ENCODE data around the gene F2RL1. TPM values are rescaled to one million over a fixed set of nuclear protein-coding genes. Genes with fewer than 3 reads are reported as not detected.

F2RL1 gene
- total and polyA plus RNA-seq, 3 experiments from 2014 or later: 1.8 to 4.8 (median 2.1) TPM

- H3K36me3 ChIP-seq (ENCODE audit: insufficient read depth, low read length): no peaks in the 10 kb centered on the region
- no peak for DNase-seq
- Mint-ChIP-seq H3K4me3 (no peak overlapping the region), H3K27ac (peak overlapping the region in 1 of 8 donors; percentile 43), H3K27me3 (peaks cover 6 to 21% of the 10 kb centered on the region in 2 donors), H3K4me1 (no peaks in the 10 kb centered on the region), H3K9me3 (no peaks in the 10 kb centered on the region), H3K36me3 (peaks cover 0 to 4% (median 0%) of the 10 kb centered on the region in 3 donors)
- no peaks in the 10 kb centered on the region for H3K4me1 ChIP-seq (ENCODE audit: insufficient read depth, low read length)
- no peaks in the 10 kb centered on the region for H3K27me3 ChIP-seq (ENCODE audit: insufficient read depth, low read length, poor library complexity, severe bottlenecking)
- no peak overlapping the region for H3K4me3 ChIP-seq (ENCODE audit: low read length)
- H3K9me3 ChIP-seq (ENCODE audit: low read length): no peaks in the 10 kb centered on the region
- ChIA-PET CTCF (no interaction called here), POLR2A (no interaction called here)
- H3K27ac ChIP-seq (ENCODE audit: low read depth, low read length): no peak overlapping the region
These were observed 19.2 kb upstream of the F2RL1 start for GRCh38 chr5:76799588-76799987.

DNA sequence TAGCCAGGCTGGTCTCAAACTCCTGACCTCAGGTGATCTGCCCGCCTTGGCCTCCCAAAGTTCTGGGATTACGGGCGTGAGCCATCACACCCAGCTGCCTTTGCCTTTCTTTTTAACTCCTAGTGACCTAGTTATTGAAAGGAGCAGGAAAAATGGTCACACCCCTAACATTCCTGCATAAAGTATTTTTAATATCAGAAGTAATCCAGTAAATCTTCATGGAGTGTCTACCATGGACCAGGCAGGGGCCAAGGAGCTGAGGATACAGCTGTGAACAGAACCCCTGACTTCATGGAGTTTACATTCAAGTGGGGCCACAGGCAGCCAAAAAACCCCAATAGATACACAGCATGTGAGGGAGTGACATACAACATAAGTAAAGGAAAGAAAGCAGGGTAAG lies 18.3 kb upstream of the F2RL1 start:
- no peak overlapping the region for H3K4me3 Mint-ChIP-seq
- H3K27ac Mint-ChIP-seq: no peak overlapping the region
- Histone ChIP-seq H3K4me1 (ENCODE audit: insufficient read depth, low read length) (no peaks in the 10 kb centered on the region), H3K9me3 (ENCODE audit: low read length) (no peaks in the 10 kb centered on the region), H3K4me3 (ENCODE audit: low read length) (no peak overlapping the region), H3K27me3 (ENCODE audit: insufficient read depth, low read length, poor library complexity, severe bottlenecking) (no peaks in the 10 kb centered on the region), H3K36me3 (ENCODE audit: insufficient read depth, low read length) (no peaks in the 10 kb centered on the region), H3K27ac (ENCODE audit: low read depth, low read length) (no peak overlapping the region)
- no peaks in the 10 kb centered on the region for H3K9me3 Mint-ChIP-seq
- no peaks in the 10 kb centered on the region for H3K4me1 Mint-ChIP-seq
- H3K27me3 Mint-ChIP-seq: peaks cover 7 to 22% of the 10 kb centered on the region in 2 donors
- DNase-seq: no peak
- ChIA-PET POLR2A (no interaction called here), CTCF (no interaction called here)
- peaks cover 0 to 4% (median 0%) of the 10 kb centered on the region in 3 donors for H3K36me3 Mint-ChIP-seq

DNA sequence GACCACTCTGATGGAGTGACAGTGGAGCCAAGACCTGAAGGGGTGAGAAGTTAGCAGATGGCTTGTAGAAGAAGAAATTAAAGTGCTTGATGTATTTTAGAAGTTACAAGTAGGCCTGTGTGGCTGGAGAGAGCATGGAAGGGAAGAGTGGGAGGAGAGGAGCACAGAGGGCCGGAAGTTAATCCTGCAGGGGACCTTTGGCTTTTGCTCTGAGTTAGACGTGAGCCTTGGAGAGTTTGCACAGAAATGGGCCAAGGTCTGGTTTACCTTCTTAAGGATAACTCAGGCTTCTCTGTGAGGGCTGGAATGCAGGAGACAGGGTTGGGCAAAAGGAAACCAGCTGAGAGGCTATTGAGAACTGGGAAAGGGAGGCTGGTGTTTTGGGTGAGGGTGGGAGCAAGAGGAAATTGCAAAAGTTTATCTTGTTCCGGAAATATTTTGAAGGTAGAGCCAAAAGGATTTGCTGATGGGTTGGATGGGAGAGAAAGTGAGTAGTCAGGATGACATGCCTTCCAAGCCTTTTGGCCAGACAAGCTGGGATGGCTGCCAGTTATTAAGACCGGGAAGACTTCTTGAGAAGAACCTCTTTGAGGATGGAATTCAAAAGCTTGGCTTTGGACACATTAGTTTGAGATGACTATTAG lies 17.5 kb upstream of the F2RL1 start:
- ChIA-PET CTCF (no interaction called here), POLR2A (no interaction called here)
- no peaks in the 10 kb centered on the region for H3K27me3 ChIP-seq (ENCODE audit: insufficient read depth, low read length, poor library complexity, severe bottlenecking)
- peaks cover 7 to 22% of the 10 kb centered on the region in 2 donors for H3K27me3 Mint-ChIP-seq
- no peak overlapping the region for H3K27ac ChIP-seq (ENCODE audit: low read depth, low read length)
- H3K4me3 ChIP-seq (ENCODE audit: low read length): no peak overlapping the region
- H3K9me3 Mint-ChIP-seq: no peaks in the 10 kb centered on the region
- no peak for DNase-seq
- H3K4me1 ChIP-seq (ENCODE audit: insufficient read depth, low read length): no peaks in the 10 kb centered on the region
- no peaks in the 10 kb centered on the region for H3K9me3 ChIP-seq (ENCODE audit: low read length)
- no peaks in the 10 kb centered on the region for H3K4me1 Mint-ChIP-seq
- peaks cover 0 to 4% (median 0%) of the 10 kb centered on the region in 3 donors for H3K36me3 Mint-ChIP-seq
- no peak overlapping the region for H3K4me3 Mint-ChIP-seq
- H3K27ac Mint-ChIP-seq: no peak overlapping the region
- H3K36me3 ChIP-seq (ENCODE audit: insufficient read depth, low read length): no peaks in the 10 kb centered on the region

GRCh38 chr5:76801803-76802195 lies 17.0 kb upstream of the F2RL1 start:
- H3K9me3 Mint-ChIP-seq: no peaks in the 10 kb centered on the region
- Histone ChIP-seq H3K9me3 (ENCODE audit: low read length) (no peaks in the 10 kb centered on the region), H3K27me3 (ENCODE audit: insufficient read depth, low read length, poor library complexity, severe bottlenecking) (no peaks in the 10 kb centered on the region), H3K4me1 (ENCODE audit: insufficient read depth, low read length) (no peaks in the 10 kb centered on the region), H3K4me3 (ENCODE audit: low read length) (no peak overlapping the region), H3K36me3 (ENCODE audit: insufficient read depth, low read length) (no peaks in the 10 kb centered on the region), H3K27ac (ENCODE audit: low read depth, low read length) (no peak overlapping the region)
- H3K4me3 Mint-ChIP-seq: no peak overlapping the region
- no peak overlapping the region for H3K27ac Mint-ChIP-seq
- ChIA-PET POLR2A (no interaction called here), CTCF (no interaction called here)
- peaks cover 7 to 22% of the 10 kb centered on the region in 2 donors for H3K27me3 Mint-ChIP-seq
- no peak for DNase-seq
- peaks cover 0 to 4% (median 0%) of the 10 kb centered on the region in 3 donors for H3K36me3 Mint-ChIP-seq
- H3K4me1 Mint-ChIP-seq: no peaks in the 10 kb centered on the region

- Histone ChIP-seq H3K36me3 (ENCODE audit: insufficient read depth, low read length) (no peaks in the 10 kb centered on the region), H3K9me3 (ENCODE audit: low read length) (no peaks in the 10 kb centered on the region), H3K27ac (ENCODE audit: low read depth, low read length) (no peak overlapping the region), H3K4me1 (ENCODE audit: insufficient read depth, low read length) (no peaks in the 10 kb centered on the region), H3K27me3 (ENCODE audit: insufficient read depth, low read length, poor library complexity, severe bottlenecking) (no peaks in the 10 kb centered on the region), H3K4me3 (ENCODE audit: low read length) (no peak overlapping the region)
- H3K4me1 Mint-ChIP-seq: no peaks in the 10 kb centered on the region
- no peaks in the 10 kb centered on the region for H3K9me3 Mint-ChIP-seq
- DNase-seq: no peak
- peaks cover 8 to 22% of the 10 kb centered on the region in 2 donors for H3K27me3 Mint-ChIP-seq
- no peak overlapping the region for H3K27ac Mint-ChIP-seq
- ChIA-PET CTCF (no interaction called here), POLR2A (no interaction called here)
- H3K4me3 Mint-ChIP-seq: no peak overlapping the region
- H3K36me3 Mint-ChIP-seq: peaks cover 0 to 4% (median 0%) of the 10 kb centered on the region in 3 donors
These were observed 14.6 kb upstream of the F2RL1 start for GRCh38 chr5:76804266-76804665.

- H3K36me3 ChIP-seq (ENCODE audit: insufficient read depth, low read length): no peaks in the 10 kb centered on the region
- H3K4me3 ChIP-seq (ENCODE audit: low read length): no peak overlapping the region
- Mint-ChIP-seq H3K9me3 (peaks cover 0 to 2% (median 0%) of the 10 kb centered on the region in 5 donors), H3K36me3 (peaks cover 0 to 4% (median 0%) of the 10 kb centered on the region in 3 donors), H3K27ac (no peak overlapping the region), H3K27me3 (peaks cover 15% of the 10 kb centered on the region in 2 donors), H3K4me1 (no peaks in the 10 kb centered on the region), H3K4me3 (no peak overlapping the region)
- ChIA-PET CTCF (interaction anchor here (1.2 to 2.5 kb wide), 2 partner anchors 11 to 15 kb away, joined by 3 to 7 read pairs; no protein-coding TSS in a partner anchor), POLR2A (no interaction called here)
- H3K27me3 ChIP-seq (ENCODE audit: insufficient read depth, low read length, poor library complexity, severe bottlenecking): no peaks in the 10 kb centered on the region
- no peaks in the 10 kb centered on the region for H3K9me3 ChIP-seq (ENCODE audit: low read length)
- no peak for DNase-seq
- H3K4me1 ChIP-seq (ENCODE audit: insufficient read depth, low read length): no peaks in the 10 kb centered on the region
- no peak overlapping the region for H3K27ac ChIP-seq (ENCODE audit: low read depth, low read length)
These were observed 12.9 kb upstream of the F2RL1 start for GRCh38 chr5:76805821-76806505.

DNA sequence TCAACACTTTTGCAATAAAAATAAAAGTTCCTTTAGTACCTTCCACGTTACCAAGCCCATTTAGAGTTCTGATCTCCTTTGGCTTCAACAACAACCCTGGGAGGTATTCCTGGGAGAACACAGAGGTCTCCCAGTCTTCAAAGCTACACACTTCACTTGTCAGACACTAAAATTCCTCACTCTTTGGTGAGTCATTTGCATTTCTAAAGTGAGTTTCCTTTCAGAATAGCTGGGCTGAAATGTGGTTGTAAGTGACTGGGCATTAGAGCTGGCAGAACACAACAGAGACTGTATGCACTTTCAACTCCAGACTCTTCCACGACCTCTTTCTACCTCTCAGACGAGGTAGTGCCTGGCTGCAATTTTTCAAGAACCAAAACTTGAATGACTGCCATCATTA lies 11.5 kb upstream of the F2RL1 start:
- POLR2A ChIA-PET: no interaction called here
- H3K9me3 Mint-ChIP-seq: peaks cover 0 to 2% (median 0%) of the 10 kb centered on the region in 5 donors
- H3K4me3 Mint-ChIP-seq: no peak overlapping the region
- H3K4me3 ChIP-seq (ENCODE audit: low read length): no peak overlapping the region
- no peaks in the 10 kb centered on the region for H3K4me1 ChIP-seq (ENCODE audit: insufficient read depth, low read length)
- H3K27ac ChIP-seq (ENCODE audit: low read depth, low read length): no peak overlapping the region
- H3K36me3 ChIP-seq (ENCODE audit: insufficient read depth, low read length): no peaks in the 10 kb centered on the region
- H3K36me3 Mint-ChIP-seq: peaks cover 0 to 4% (median 0%) of the 10 kb centered on the region in 3 donors
- H3K9me3 ChIP-seq (ENCODE audit: low read length): no peaks in the 10 kb centered on the region
- CTCF ChIA-PET: interaction anchor here (1.0 to 2.5 kb wide), 3 partner anchors 10 to 32 kb away, joined by 3 to 7 read pairs (median 3); no protein-coding TSS in a partner anchor
- H3K27me3 ChIP-seq (ENCODE audit: insufficient read depth, low read length, poor library complexity, severe bottlenecking): no peaks in the 10 kb centered on the region
- peaks cover 3 to 13% of the 10 kb centered on the region in 2 donors for H3K27me3 Mint-ChIP-seq
- no peak overlapping the region for H3K27ac Mint-ChIP-seq
- no peaks in the 10 kb centered on the region for H3K4me1 Mint-ChIP-seq
- DNase-seq: no peak

DNA sequence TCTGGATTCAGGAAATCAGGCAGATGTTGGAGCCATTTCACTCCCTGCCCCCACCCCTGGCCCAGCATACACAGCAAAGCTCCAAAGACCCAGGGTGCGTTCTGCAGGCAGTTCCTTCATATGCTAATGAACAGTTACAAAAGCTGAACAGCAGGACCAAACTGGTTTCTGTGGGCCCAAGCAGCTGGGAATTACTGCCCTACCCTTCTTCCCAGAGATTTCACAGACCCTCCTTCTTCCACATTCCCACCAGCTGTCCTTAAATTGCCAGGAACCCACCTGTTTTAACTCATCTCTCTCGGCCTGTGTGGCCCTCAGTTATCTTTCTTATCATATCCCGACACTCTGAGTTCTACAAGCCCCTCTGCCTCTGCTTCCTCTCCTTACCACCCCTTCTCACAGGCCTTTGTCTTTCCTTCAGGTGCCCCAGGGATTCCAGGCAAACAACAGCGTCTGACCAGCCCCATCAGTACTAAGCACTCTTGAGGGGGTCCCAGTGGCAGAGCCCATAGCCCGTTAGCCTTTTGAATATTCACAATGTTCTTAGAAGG lies 10.6 kb upstream of the F2RL1 start:
- Histone ChIP-seq H3K4me3 (ENCODE audit: low read length) (no peak overlapping the region), H3K36me3 (ENCODE audit: insufficient read depth, low read length) (no peaks in the 10 kb centered on the region), H3K27ac (ENCODE audit: low read depth, low read length) (no peak overlapping the region), H3K9me3 (ENCODE audit: low read length) (no peaks in the 10 kb centered on the region), H3K4me1 (ENCODE audit: insufficient read depth, low read length) (no peaks in the 10 kb centered on the region), H3K27me3 (ENCODE audit: insufficient read depth, low read length, poor library complexity, severe bottlenecking) (no peaks in the 10 kb centered on the region)
- Mint-ChIP-seq H3K4me1 (no peaks in the 10 kb centered on the region), H3K27ac (peak overlapping the region in 1 of 8 donors; percentile 9), H3K27me3 (peaks cover 3 to 11% of the 10 kb centered on the region in 2 donors), H3K9me3 (peaks cover 0 to 2% (median 0%) of the 10 kb centered on the region in 5 donors), H3K4me3 (no peak overlapping the region), H3K36me3 (peaks cover 0 to 1% (median 0%) of the 10 kb centered on the region in 3 donors)
- POLR2A ChIA-PET: no interaction called here
- CTCF ChIA-PET: interaction anchor here (1.0 to 2.5 kb wide), 2 partner anchors 9 to 33 kb away, joined by 3 to 7 read pairs; no protein-coding TSS in a partner anchor
- DNase-seq: no peak
